NK-92 (cell line): ENCODE results near the gene ZNF121.
"Not testable (repeated sequence)": the region's sequence is repeated elsewhere in the genome, so short reads cannot be mapped to it uniquely, and the experiment has no call there.

Experiments used
- DNase-seq: peaks from one replicate; lab custom pipeline; 2025; ENCODE audit not compliant: unreplicated experiment; lab: John Stamatoyannopoulos, UW

The ZNF121 gene

DNA sequence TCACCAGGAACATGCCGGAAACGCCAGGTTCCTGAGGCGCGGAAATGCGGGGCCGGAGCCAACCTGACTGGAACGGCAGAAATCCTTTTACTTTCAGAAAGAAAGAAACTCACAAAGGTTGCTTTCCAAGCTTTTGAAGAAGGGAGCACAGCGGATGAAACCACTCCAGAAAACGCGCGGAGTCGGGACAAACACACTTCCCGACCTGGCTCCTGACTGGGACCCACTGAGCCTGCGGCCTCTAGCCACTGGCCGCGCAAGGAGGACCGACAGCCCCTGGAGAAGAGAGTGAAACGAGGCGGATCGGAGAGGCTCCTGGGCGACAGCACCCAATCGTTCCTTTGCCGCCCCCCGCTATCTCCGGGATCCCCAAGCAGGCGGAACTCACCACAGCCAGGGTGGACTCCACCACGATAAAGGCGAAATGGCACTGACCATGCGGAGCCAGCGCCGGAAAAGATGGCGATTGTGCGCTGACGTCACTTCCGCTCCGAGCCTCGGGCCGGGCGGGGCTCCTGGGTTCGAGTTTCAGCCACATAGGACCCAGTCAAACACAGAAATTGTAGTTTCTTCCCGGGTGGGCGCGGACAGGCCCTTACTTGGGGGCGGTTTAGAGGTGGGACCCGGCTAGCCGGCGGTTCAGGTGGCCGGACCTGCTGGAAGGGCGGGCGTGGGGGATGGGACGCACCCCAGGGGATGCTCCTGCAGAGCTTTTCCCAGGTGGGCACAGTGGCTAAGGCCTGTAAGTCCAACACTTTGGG lies at the start of gene ZNF121:
ZNF121 (minus strand) TSS at position 432 of the 761 bp plus-strand sequence. CDS start 16,407 bp downstream, outside the sequence.
- DNase-seq, result no peak

DNA sequence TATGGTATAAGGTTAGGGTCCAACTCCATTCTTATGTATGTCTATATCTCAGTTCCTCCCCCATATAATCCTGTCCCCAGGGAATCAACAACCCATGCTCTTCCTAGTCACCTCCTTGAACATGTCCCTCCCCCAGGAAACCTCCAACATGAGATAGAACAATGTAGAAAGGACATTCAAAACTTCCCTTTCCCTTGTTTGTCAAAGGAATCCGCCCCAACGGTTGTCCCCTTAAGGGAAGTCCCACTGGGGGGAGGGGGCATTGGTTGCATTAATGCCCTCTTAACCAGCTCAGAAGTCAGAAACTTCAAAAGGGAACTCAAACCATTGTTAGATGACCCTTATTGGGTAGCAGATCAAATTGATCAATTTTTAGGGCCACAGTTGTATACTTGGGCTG lies 43.6 kb upstream of the ZNF121 start:
- no peak for DNase-seq

DNA sequence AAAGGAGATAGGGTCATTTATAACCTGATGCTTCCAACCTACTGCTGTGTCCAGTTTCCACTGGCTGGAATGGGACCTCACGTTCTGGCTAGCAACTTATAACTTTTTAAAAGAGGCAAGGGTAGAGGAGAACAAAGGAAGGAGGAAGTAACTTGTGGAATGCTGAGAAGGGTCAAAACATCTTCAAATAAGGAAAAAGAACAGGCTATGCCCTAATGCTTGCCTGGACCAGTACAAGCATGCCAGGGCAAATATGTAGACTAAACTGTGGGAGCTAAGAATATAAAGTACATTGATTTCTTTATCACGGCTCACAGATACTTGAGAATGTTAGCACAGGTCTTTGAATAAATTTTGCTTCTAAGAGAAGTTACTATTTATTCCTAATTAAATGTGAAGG lies 38.2 kb upstream of the ZNF121 start:
- no peak for DNase-seq

DNA sequence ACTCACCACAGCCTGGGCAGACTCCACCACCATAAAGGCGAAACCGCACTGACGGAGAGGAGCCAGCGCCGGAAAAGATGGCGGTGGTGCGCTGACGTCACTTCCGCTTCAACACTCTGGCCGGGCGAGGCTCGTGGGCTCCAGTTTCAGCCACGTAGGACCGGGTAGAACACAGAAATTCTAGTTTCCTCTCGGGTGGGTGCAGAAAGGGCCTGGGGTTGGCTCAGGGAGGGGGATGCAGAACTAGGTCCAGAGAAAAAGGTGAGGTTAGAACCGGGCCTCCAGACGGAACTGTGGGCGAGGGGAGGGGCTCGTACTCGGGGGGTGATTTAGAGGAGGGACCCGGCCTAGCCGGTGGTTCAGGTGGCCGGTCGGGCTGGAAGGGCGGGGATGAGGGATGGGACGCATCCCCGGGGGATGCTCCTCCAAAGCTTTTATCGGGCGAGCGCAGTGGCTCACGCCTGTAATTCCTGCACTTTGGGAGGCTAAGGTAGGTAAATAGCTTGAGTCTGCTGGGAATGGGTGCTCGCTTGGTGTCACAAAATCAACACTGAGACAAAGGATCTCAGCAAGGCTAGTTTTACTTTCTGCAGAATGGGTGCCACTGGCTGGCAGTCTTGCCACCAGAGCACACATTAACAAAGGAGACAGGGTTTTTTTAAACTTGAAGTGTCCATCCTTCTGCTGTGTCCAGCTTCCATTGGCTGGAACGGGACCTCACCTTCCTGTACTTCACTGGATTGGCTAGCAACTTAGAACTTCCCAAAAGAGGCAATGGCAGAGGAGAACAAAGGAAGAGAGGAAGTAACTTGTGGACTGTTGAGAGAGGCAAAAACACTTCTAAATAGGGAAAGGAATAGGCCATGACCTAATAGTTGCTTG lies 37.1 kb upstream of the ZNF121 start, which contains the start of gene ZNF561:
ZNF561 (minus strand) TSS at position 77 of the 882 bp plus-strand sequence. CDS start 1,776 bp downstream, outside the sequence.
- DNase-seq, result peak; percentile 45

DNA sequence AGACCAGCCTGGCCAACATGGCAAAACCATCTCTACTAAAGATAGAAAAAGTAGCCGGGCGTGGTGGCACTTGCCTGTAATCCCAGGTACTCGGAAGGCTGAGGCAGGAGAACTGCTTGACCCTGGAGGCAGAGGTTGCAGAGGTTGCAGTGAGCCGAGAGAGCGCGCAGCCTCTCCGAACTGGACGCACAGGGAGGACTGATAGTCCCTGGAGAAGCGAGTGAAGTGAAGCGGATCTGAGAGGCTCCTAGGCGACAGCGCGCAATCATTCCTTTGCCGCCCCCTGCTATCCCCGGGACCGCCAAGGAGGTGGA lies 36.5 kb upstream of the ZNF121 start:
- no peak for DNase-seq

DNA sequence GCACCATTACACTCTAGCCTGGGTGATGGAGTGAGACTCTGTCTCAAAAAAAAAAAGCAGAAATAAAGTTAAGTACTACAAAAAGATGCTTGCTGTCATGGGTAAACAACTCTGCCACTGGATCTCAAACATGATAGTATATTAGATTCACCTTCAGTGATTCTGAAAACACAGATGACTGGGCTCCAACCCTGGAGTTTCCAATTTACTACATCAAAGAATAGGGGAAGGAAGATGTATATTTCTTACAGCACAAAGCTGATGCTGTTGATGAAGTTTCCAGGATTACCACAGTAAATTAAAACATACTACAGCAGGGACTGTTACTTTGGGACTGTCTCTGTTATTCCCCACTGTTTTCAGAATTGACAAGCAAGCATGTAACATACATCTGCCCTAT lies 31.5 kb upstream of the ZNF121 start:
- DNase-seq, result no peak

DNA sequence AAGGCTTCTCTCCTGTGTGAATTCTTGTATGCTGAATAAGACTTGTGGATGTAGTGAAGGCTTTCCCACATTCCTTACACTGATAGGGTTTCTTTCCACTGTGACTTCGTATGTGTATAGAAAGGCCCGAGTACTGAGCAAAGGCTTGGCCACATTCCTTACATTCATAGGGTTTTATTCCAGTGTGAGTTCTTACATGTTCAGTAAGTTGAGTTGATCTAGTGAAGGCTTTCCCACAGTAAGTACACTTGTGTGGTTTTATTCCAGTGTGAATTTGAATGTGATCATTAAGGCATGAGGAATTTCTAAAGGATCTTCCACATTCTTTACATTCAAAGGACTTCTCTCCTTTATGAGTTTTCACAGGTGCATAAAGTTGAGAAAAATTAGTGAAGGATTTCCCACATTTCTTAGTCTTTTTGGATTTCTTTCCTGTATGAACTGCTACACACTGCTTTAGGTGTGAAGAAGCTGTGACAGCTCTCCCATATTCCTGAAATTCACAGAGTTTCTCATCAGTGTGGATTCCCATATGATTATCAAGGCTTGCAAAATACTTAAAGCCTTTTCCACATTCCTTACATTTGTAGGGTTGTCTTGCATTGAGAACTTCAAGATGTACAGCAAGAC lies 26.3 kb upstream of the ZNF121 start:
- DNase-seq, result no peak

DNA sequence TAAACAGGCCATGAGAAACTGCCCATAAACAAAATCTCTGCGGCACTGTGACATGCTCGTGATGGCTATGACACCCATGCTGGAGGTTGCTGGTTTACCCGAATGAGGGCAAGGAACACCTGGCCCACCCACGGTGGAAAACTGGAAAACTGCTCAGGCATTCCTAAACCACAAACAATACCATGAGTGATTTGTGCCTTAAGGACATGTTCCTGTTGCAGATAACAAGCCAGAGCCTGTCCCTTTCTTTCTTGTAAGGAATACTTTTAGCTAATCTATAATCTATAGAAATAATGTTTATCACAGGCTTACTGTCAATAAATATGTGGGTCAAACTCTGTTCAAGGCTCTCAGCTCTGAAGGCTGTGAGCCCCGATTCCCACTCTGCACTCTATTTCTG lies 24.6 kb upstream of the ZNF121 start:
- no peak for DNase-seq

DNA sequence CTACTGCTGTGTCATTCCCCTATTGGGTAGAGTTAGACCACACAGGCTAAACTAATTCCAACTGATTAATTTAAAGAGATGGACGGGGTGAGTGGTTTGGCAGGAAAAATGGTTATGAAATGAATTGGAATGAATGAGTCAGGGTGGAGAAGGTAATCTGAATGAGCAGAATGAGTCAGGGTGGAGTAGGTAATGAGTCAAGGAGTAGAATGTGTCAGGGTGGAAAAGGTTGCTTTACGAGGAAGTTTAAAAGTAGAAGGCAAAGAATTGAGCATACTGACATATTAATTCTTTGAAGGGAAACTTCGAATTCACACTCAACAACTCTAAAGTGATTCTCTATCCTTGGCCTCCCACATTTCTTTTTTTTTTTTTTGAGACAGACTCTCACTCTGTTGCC lies 12.7 kb upstream of the ZNF121 start:
- DNase-seq, result no peak

DNA sequence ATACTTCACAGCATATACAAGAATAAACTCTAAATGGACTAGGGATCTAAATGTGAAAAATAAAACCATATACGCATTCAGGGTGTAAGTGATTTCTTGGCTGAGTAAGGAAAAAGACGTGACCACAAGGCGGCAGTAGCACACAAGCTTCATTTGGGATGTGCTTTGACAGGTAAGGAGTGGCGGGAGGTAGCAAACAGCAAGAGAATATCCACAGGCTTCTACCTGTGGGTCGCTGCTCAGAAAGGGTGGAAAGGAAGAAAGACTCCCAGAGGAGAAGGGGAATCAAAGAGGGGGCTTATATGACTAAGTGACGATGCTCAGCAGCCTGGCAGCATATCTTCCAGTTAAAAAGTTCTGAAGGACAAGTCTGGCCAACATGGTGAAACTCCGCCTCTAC lies 2.5 kb upstream of the ZNF121 start:
- DNase-seq, result no peak

DNA sequence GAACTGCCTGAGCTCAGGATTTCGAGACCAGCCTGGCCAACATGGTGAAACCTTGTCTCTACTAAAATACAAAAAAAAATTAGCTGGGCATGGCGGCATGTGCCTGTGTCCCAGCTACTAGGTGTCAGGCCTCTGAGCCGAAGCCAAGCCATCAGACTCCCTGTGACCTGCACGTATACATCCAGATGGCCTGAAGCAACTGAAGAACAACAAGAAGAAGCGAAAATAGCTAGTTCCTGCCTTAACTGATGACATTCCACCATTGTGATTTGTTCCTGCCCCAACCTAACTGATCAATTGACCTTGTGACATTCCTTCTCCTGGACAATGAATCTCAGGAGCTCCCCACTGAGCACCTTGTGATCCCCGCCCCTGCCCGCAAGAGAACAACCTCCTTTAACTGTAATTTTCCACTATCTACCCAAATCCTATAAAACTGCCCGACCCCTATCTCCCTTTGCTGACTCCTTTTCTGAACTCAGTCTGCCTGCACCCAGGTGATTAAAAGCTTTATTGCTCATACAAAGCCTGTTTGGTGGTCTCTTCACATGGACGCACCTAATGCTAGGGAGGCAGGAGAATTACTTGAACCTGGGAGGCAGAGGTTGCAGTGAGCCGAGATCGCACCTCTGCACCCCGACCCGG lies 2.1 kb downstream of the ZNF121 start:
- not testable (repeated sequence) for DNase-seq

DNA sequence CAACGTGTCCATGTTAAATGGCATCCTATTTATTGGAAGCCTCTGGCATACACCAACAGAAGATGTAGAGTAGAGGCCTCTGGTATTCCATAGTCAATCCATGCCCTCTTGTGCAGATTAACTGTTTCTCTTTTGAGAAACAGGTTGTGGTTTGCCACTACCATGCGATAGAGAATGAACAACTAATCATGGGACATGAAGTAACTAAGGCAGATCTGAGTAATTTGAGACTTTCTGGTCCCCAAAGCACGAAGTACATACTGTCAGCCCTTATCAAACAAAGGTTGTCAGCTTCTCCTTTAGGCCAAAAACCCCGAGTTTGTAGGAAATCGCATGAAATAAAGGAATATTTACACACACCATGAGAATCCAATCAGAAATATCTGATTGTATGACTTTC lies 3.6 kb downstream of the ZNF121 start:
- no peak for DNase-seq

DNA sequence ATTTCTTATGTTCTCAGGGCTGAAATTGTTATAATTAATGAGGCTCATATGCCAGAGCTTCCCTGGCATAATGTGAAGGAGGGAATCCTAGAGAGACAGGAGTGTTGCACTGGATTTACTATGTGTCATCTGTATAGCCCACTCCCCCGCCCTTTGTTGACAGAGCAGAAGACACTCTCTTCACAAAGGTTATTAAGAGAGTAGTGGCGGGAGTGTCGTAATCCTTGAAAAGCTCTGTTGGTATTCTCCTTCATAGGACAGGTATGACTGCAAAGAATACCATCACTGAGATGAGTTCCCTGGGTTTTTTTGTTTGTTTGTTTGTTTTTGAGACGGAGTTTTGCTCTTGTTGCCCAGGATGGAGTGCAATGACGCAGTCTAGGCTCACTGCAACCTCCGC lies 14.0 kb downstream of the ZNF121 start:
- DNase-seq, result no peak

DNA sequence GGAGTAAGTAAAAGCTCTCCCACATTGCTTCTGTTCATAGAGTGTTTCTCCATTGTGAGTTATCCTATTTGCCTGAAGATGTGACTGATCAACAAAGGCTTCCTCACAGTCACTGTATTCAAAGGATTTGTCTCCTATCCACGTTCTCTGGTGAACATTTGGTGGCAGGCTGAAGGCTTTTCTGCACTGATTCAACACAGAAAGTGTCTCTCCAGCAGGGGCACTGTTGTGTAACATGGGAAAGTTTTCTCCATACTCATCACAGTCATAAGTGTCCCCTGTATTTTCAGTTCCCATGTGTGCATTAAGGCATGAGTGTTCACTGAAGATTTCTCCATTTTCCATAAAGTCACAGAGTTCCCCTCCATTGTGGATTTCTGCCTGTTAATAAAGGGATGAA lies 17.6 kb downstream of the ZNF121 start:
- no peak for DNase-seq

DNA sequence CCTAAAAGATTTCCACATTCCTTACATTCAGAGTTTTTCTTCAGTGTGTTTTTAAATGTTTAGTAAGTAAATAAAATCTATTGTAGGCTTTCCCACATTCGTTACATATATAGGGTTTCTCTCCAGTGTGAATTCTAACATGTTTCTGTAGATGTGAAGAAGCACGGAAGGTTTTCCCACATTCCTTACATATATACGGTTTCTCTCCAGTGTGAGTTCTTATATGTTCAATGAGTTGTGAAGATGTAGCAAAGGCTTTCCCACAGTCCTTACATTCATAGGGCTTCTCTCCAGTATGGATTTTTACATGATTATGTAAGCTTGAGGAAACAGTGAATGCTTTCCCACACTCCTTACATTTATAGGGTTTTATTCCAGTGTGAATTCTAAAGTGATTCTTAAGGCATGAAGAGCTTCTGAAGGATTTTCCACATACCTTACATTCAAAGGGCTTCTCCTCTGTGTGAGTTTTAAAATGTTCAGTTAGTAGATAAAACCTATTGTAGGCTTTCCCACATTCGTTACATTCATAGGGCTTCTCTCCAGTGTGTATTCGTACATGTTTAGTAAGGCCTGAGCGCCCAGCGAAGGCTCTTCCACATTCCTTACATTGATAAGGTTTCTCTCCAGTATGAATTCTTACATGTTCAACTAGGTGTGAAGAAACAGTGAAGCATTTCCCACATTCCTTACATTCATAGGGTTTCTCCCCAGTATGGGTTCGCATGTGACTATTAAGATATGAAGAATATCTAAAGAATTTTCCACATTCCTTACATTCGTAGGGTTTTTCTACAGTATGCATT lies 18.2 kb downstream of the ZNF121 start:
- DNase-seq, result no peak

DNA sequence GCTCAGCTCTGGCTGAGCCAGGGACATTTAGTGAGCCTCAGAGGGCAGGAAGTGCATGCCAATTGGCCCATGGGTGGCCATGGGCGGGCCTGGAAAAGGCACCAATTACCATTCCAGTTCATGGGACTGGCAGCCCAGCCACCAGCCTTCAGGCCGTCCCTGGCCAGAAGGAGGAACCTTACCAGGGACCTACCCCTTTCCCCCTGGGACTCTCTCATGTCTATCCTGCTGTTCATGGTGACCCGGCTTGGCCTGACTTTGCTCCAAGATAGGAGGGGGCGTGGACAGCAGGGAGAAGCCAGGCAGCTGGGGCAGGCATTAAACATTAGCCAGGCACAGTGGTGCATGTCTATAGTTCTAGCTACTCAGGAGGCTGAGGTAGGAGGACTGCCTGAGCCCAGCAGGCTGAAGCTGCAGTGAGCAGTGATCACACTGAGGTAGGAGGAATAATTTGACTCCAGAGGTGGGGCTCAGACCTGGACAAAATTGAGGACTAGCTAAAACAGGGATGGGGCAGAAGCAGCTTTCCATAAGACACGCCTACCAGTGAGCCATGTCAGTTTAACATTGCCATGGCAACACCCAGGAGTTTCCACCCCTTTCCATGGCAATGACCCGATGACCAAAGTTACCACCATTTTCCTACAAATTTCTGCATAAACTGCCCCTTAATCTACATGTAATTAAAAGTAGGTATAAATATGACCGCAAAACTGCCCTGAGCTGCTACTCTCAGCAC lies 31.6 kb downstream of the ZNF121 start:
- DNase-seq, result no peak

DNA sequence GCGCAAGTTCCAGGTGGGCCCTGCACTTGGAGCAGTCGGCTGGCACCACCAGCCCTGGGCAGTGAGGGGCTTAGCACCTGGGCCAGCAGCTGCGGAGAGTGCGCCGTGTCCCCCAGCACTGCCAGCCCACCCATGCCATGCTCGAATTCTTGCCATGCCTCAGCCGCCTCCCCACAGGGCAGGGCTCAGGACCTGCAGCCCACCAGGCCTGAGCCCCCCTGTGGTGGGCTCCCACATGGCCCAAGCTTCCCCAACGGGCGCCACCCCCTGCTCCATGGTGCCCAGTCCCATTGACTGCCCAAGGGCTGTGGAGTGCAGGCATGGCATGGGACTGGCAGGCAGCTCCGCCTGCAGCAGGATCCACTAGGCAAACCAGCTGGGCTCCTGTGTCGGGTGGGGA lies 36.4 kb downstream of the ZNF121 start:
- DNase-seq, result no peak

DNA sequence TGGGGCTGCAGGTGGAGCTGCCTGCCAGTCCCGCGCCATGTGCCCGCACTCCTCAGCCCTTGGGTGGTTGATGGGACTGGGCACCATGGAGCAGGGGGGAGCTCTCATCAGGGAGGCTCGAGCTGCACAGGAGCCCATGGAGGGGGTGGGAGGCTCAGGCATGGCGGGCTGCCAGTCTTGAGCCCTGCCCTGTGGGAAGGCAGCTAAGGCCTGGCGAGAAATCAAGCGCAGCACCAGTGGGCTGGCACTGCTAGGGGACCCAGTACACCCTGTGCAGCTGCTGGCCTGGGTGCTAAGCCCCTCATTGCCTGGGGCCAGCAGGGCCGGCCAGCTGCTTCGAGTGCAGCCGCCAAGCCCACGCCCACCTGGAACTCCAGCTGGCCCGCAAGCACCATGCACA lies 43.0 kb downstream of the ZNF121 start:
- not testable (repeated sequence) for DNase-seq

DNA sequence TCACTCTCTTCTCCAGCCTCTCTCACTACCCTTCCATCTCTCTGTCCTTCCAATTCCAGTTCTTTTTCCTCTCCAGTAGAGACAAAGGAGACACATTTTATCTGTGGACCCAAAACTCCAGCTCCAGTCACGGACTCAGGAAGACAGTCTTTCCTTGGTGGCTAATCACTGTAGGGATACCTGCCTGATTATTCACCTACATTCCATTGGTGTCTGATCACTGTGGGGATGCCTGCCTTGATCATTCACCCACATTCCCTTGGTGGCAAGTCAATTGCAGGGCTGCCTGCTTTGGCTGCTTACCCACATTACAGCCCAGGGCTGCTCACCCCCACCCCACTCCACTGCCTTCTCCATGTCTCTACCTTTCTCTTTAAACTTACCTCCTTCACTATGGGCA lies 44.4 kb downstream of the ZNF121 start:
- not testable (repeated sequence) for DNase-seq

DNA sequence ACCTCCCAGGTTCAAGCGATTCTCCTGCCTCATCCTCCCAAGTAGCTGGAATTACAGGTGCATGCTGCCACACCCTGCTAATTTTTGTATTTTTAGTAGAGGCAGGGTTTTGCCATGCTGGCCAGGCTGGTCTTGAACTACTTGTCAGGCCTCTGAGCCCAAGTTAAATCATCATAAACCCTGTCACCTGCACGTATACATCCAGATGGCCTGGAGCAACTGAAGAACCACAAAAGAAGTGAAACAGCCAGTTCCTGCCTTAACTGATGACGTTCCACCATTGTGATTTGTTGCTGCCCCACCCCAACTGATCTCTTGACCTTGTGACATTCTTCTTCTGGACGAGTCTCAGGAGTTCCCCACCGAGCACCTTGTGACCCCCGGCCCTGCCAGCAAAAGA lies 45.1 kb downstream of the ZNF121 start:
- not testable (repeated sequence) for DNase-seq
